ENCODE measurements around the gene PCNX2.

DNA sequence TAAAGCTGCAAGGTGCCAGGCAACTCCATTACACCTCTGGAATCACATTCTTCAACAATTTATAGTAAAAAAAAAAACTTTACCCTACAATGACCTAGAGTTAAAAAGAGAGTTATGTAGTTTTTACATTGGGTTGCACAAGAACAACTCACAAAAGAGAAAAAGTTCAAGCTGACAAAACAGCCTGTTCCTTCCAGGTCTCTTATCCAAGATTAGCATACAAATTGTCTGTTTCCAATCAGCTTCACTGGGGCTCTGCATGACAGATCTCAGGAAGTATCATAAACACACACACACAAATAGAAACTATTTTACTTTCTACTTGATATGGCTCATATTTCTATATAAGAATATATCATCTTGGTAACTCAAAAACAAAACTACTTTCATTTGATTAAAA, 154.6 kb downstream of the PCNX2 start:
- TF ChIP-seq, protein P1, sequence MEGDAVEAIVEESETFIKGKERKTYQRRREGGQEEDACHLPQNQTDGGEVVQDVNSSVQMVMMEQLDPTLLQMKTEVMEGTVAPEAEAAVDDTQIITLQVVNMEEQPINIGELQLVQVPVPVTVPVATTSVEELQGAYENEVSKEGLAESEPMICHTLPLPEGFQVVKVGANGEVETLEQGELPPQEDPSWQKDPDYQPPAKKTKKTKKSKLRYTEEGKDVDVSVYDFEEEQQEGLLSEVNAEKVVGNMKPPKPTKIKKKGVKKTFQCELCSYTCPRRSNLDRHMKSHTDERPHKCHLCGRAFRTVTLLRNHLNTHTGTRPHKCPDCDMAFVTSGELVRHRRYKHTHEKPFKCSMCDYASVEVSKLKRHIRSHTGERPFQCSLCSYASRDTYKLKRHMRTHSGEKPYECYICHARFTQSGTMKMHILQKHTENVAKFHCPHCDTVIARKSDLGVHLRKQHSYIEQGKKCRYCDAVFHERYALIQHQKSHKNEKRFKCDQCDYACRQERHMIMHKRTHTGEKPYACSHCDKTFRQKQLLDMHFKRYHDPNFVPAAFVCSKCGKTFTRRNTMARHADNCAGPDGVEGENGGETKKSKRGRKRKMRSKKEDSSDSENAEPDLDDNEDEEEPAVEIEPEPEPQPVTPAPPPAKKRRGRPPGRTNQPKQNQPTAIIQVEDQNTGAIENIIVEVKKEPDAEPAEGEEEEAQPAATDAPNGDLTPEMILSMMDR (IDR thresholded peaks at IDR 0.05; ENCODE audit: insufficient read depth, low read length, poor library complexity, severe bottlenecking), result no peak
- TF ChIP-seq EZH2phosphoT487 (conservative IDR thresholded peaks at IDR 0.05; ENCODE audit: low read length), result no peak
